SU-DHL-6 (cell line): ENCODE data around the gene MOCS3.

Source experiments
- CTCF ChIP-seq: fragments of 200-600 bp; sonication (generic); IDR thresholded peaks from one replicate; pipeline ENCODE4 v1.5.1; 2017; ENCODE audit warnings: antibody characterized with exemption, mild to moderate bottlenecking, low read length, moderate library complexity; ENCODE audit not compliant: insufficient read depth, poor library complexity, severe bottlenecking
- EZH2phosphoT487 ChIP-seq: fragments of 200-600 bp; sonication (generic), shearing (Covaris generic); conservative IDR thresholded peaks from 2 replicates; pipeline ENCODE4 v1.6.1; 2018; ENCODE audit warnings: mild to moderate bottlenecking, antibody characterized with exemption, low read length, moderate library complexity, mixed read lengths

- TF ChIP-seq CTCF (no peak), EZH2phosphoT487 (no peak)
Measured at GRCh38 chr20:50930139-50930975, 28.3 kb upstream of the MOCS3 start.
